Activated naive CD8-positive, alpha-beta T cell treated with anti-CD3 and anti-CD28 coated beads for 36 hours (primary cell): ENCODE results near the gene ITGB2. TPM values are rescaled to one million over a fixed set of nuclear protein-coding genes. Genes with fewer than 3 reads are reported as not detected.

Experiments used
- DNase-seq: peaks from one replicate; pipeline ENCODE4 v3.0.0; 2021
- H3K27ac Mint-ChIP-seq: one replicate; pipeline ENCODE4 v1.8.0; 2022; ENCODE audit warnings: mild to moderate bottlenecking, moderate library complexity, mixed read lengths
- H3K27me3 Mint-ChIP-seq: one replicate; pipeline ENCODE4 v1.8.0; 2022; ENCODE audit warnings: mild to moderate bottlenecking, mixed read lengths
- H3K36me3 Mint-ChIP-seq: one replicate; pipeline ENCODE4 v1.8.0; 2021; ENCODE audit warnings: mild to moderate bottlenecking, mixed read lengths
- H3K4me1 Mint-ChIP-seq: one replicate; pipeline ENCODE4 v1.8.0; 2021; ENCODE audit warnings: mixed read lengths
- H3K4me3 Mint-ChIP-seq: one replicate; pipeline ENCODE4 v1.8.0; 2022; ENCODE audit warnings: mild to moderate bottlenecking, moderate library complexity, mixed read lengths
- H3K9me3 Mint-ChIP-seq: one replicate; pipeline ENCODE4 v1.8.0; 2022; ENCODE audit warnings: mixed read lengths
- total RNA-seq, 2 experiments: library from RNA; stranded (reverse); gene quantifications; one replicate each; pipeline ENCODE4 v1.2.3, GENCODE V29; 2021

Gene ITGB2
- total RNA-seq, 2 experiments from 2014 or later: 223 to 234 TPM

DNA sequence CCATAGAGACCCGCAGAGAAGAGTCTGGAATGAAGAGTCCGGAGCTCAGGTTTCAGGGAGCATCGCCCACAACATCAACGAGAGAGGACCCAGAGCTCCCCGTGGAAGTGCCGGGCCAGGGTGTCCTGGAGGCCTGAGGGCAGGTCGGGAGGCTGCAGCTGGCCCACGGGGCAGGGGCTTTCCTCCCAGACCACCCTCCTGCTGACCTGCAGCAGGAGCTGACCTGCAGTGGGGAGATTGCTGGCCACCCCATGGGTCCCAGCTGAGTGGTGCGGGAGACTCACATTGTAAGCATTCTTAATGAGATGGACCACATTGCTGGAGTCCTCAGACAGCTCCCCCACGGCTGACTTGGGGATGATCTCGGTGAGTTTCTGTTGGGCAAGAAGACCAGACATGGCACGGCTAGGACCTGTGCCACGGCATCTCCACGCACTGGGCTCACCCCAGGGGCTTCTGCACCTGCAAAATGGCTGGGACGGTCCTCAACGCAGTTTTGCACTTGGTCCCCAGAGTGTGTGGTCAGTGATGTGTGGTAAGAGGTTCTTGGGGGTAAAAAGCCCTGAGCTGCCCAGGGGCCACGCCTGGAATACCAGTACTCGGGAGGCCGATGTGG lies 25.9 kb downstream of the ITGB2 start:
- H3K9me3 Mint-ChIP-seq: no peaks in the 10 kb centered on the region
- DNase-seq: no peak
- H3K4me3 Mint-ChIP-seq: no peak overlapping the region
- H3K4me1 Mint-ChIP-seq: no peaks in the 10 kb centered on the region
- no peaks in the 10 kb centered on the region for H3K27me3 Mint-ChIP-seq
- no peak overlapping the region for H3K27ac Mint-ChIP-seq
- peaks cover 5% of the 10 kb centered on the region for H3K36me3 Mint-ChIP-seq

DNA sequence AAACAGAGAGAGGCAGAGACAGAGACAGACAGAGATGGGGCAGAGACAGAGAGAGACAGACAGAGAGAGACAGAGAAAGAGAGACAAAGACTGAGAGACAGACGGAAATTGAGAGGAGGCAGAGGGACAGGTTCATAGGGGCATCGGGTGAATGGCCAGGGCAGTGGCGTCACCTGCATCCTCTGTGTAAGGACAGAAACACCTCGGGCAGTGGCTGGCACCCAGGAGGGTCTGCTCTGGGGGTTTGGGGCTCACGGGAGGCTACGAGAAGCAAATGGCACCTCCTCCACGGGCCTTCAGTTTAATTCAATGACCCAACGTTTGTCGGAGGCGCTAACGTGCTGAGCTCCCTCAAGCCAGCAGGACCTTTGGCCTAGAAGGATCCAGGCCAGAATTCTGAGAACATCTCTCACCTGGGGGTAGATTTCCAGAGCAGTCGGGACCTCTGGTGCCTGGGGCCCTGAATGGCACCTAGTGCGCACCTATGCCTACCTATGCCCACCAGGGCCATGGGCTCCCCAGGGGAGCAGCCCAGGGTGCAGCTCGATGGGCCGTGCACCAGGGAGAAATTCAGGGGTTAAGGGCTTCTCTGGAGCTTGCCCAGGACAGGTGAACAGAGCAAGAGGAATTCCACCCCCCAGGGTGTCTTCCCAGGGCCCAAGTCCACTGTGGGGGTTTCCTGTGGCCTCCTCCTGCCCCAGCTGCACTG lies 26.6 kb downstream of the ITGB2 start:
- no peak overlapping the region for H3K4me3 Mint-ChIP-seq
- H3K27me3 Mint-ChIP-seq: no peaks in the 10 kb centered on the region
- peak overlapping the region; percentile 3 for H3K27ac Mint-ChIP-seq
- H3K36me3 Mint-ChIP-seq: peaks cover 5% of the 10 kb centered on the region
- H3K9me3 Mint-ChIP-seq: no peaks in the 10 kb centered on the region
- H3K4me1 Mint-ChIP-seq: no peaks in the 10 kb centered on the region
- no peak for DNase-seq

DNA sequence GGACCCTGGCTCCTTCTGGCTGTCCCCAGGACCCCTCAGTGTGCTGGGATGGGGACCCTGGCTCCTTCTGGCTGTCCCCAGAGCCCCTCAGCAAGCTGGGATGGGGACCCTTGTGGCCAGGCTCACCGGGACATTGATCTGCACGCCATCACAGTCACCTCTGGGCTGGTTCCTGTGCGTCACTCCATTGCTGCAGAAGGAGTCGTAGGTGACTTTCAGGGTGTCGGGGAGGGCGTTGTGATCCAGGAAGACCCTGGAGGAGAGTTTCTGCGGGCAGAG lies 27.5 kb downstream of the ITGB2 start:
- Mint-ChIP-seq H3K27ac (no peak overlapping the region), H3K36me3 (peaks cover under 1% of the 10 kb centered on the region), H3K27me3 (no peaks in the 10 kb centered on the region), H3K9me3 (no peaks in the 10 kb centered on the region), H3K4me1 (no peaks in the 10 kb centered on the region), H3K4me3 (no peak overlapping the region)
- DNase-seq: no peak

DNA sequence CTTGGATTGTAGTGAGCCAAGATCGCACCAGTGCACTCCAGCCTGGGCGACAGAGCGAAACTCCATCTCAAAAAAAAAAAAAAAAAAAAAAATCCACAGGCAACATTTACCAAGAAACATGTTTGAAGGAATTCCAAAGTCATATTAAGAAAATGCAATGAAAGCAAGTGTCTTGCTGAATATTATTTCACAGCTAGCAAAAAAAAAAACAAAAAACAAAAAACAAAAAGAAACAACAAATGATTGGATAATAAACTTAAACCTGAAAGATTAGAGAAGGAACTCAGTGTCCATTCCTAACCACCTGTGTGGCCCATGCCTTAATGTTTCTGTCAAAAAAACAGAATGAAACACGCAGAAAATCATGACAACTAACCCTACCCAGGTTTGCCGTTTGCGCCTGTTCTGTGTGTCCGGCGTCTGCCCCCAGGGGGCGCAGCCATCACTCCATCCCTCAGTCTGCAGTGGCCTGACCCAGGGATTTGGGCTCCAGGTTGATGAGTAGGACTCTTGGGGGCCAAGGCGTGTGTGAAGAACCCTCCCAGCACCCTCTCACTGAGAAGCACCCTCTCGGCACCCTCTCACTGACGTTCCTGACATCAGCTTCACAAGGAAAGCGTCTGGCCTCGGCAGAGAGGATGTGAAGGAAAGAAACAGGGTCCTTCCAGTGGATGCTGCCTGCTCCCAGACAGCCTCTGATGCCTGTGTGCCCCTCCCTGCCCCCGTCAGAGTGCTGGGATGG lies 28.0 kb downstream of the ITGB2 start:
- peak; percentile 74 for DNase-seq
- Mint-ChIP-seq H3K9me3 (no peaks in the 10 kb centered on the region), H3K4me3 (no peak overlapping the region), H3K4me1 (no peaks in the 10 kb centered on the region), H3K27ac (no peak overlapping the region), H3K36me3 (no peaks in the 10 kb centered on the region), H3K27me3 (no peaks in the 10 kb centered on the region)

DNA sequence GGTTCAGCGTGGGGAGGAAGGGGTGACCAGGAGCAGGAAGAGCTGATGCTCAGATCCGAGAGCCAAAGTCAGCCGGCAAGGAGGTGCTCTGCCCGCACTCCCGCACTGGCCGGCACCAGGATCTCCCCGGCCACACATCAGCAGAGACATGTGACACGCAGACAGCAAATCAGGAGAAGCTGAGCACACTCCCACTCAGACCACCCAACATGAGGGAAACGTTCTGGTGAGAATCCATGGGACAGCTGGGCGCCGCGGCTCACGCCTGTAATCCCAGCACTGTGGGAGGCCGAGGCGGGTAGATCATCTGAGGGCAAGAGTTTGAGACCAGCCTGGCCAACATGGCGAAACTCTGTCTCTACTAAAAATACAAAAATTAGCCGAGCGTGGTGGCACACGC lies 28.6 kb downstream of the ITGB2 start:
- Mint-ChIP-seq H3K4me3 (no peak overlapping the region), H3K27me3 (no peaks in the 10 kb centered on the region), H3K27ac (no peak overlapping the region), H3K9me3 (no peaks in the 10 kb centered on the region), H3K4me1 (no peaks in the 10 kb centered on the region), H3K36me3 (no peaks in the 10 kb centered on the region)
- DNase-seq: no peak

DNA sequence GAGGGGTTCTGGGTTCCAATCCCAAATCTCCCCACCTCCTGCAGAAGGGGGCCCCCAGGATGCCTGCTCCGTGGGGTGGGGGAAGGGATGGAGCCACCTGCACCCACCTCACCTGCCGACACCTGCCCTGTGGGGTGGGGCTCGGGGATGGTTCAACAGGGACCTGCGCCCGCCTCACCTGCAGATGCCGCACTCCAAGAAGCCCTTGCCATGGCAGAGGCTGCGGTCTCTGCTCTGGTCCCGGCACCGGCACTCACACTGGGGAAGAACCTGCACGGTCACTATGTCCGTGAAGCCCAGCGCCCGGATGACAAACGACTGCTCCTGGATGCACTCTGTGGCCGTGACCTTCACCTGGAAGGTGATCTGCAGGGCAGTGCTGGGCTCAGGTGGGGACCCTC lies 29.1 kb downstream of the ITGB2 start:
- Mint-ChIP-seq H3K4me3 (no peak overlapping the region), H3K27me3 (no peaks in the 10 kb centered on the region), H3K4me1 (no peaks in the 10 kb centered on the region), H3K36me3 (no peaks in the 10 kb centered on the region), H3K9me3 (no peaks in the 10 kb centered on the region), H3K27ac (no peak overlapping the region)
- DNase-seq: no peak

DNA sequence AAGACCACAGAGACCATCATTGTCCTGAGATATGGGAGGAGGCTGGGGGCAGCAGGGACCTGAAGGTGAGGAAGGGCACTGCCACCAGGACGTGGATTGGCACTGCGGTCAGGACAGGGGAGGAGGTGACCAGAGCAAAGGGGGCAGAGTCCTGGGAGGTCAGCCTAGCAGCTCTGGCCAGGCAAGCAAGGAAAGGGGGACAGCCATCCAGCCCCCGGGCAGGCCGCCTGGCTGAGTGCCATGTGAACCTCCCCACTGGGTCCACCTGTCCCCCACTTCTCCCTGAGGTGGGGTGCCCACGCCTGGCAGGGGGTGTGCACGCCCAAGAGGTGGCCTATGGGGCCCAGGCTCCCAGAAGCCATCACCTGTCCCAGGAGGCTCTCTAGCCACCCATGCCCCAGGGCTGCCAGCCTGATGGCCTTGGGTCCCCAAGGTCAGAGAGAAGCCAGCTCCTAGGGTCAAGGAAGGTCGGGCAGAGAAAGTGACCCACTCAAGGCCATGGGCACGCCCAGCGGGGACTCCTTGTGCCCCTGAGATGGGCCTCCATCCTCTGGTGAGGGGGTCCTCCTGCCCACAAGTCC lies 29.6 kb downstream of the ITGB2 start:
- H3K27ac Mint-ChIP-seq: no peak overlapping the region
- H3K36me3 Mint-ChIP-seq: no peaks in the 10 kb centered on the region
- no peaks in the 10 kb centered on the region for H3K27me3 Mint-ChIP-seq
- no peak for DNase-seq
- no peak overlapping the region for H3K4me3 Mint-ChIP-seq
- no peaks in the 10 kb centered on the region for H3K9me3 Mint-ChIP-seq
- no peaks in the 10 kb centered on the region for H3K4me1 Mint-ChIP-seq

DNA sequence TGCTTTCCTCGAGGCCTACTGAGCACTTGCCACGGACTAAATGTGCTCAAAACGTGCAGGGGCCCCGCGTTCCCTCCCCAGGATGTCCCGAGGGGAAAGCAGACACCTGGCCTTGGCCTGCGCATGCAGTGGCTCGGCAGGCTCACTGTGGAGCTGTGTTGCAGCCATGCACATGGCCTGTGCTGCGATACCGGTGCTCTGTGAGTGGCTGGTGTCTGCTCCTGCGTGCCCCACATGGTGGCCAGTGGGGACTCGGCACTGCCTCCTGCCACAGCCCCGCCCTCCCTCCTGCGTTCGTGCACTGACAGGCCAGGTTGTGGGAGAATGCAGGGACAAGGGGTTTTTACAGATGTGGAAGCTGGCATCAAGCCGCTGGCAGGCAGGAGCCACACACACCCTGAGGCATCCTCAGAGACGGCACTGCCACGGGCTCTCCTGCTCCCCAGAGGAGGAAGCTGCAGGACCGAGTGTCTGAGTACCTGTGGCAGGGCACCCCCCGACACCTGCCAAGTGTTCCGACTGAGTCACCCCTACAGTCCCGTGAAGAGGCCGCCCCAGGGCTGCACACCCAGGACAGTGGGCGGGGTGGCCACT lies 30.3 kb downstream of the ITGB2 start:
- no peak for DNase-seq
- Mint-ChIP-seq H3K4me3 (no peak overlapping the region), H3K27ac (no peak overlapping the region), H3K36me3 (no peaks in the 10 kb centered on the region), H3K27me3 (no peaks in the 10 kb centered on the region), H3K4me1 (no peaks in the 10 kb centered on the region), H3K9me3 (no peaks in the 10 kb centered on the region)

DNA sequence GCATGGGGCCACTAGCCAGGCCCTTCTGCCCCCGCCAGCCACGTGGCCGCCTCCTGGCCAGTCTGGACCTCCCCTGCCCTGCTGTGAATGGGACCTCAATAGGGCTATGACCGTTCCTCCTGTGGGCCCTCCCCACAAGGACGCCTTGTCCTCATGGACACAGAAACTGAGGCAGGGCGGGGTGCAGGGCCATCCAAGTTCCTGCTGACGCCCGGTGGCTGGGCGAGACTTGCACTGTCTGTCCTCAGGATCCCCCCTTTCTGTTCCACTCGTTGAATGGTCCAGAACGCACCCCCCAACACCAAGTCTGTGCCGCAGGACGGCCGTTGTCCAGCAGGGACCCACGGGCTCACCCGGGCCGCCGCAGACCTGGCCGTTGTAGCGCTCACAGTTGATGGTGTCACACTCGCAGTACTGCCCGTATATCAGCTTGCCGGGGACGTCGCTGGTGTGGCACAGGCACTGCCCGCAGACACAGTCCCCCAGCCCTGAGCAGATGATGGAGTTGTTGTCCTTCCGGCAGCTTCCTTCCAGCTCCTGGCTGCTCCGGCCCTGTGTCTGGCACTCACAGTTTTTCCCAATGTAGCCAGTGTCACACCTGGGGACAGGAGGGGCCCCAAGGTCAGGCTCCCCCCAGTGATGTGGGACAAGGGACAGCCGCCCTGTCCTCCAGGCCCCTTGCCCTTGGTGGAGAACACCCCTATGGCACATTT lies 30.9 kb downstream of the ITGB2 start:
- Mint-ChIP-seq H3K4me1 (no peaks in the 10 kb centered on the region), H3K4me3 (no peak overlapping the region), H3K27ac (no peak overlapping the region), H3K36me3 (no peaks in the 10 kb centered on the region), H3K9me3 (no peaks in the 10 kb centered on the region), H3K27me3 (no peaks in the 10 kb centered on the region)
- DNase-seq: no peak

DNA sequence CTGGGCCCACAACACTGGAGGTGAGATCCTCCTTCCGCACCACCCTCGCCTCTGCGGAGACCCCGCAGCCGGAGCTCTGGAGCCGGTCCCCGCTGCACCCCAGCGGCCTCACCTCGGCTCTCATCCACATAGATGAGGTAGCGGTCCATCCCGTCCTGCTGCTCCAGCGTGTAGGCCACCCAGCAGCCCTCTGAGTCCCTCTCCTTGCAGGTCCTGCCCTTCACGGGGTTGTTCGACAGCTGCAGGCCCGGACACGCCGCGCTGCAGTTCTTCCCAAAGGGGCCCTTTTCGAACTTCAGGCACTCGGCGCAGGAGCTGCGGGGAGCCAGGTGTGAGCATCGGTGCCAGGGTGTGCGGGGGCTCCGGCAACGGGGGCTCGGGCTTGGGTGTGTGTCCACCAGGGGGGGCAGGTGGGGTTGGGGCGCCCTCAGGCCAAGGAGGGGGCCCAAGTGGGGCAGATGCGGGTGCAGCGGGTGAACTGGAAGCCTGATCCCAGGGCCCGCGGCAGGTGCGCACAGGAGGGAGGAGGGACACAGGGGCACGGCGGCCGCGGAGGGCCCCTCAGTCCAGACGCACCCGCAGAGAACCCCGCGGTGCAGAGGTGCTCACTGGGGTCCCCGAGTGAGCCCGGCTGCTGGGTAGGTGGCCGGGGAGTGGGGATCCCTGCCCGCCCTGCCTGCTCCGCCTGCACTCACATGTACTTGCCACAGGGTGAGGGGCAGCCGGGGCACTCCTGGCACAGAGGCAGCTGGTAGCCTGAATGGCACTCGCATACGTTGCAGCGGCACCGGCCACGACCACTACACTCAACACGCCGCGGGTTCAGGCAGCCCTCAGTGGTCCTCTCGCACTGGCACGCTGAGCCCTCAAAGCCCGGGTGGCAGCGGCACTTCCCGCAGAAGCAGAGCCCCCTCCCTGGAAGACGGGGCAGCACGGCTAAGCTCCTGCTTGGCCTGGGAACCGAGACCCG lies 31.8 kb downstream of the ITGB2 start:
- H3K27me3 Mint-ChIP-seq: no peaks in the 10 kb centered on the region
- no peaks in the 10 kb centered on the region for H3K4me1 Mint-ChIP-seq
- no peaks in the 10 kb centered on the region for H3K36me3 Mint-ChIP-seq
- no peak overlapping the region for H3K4me3 Mint-ChIP-seq
- H3K27ac Mint-ChIP-seq: no peak overlapping the region
- no peaks in the 10 kb centered on the region for H3K9me3 Mint-ChIP-seq
- no peak for DNase-seq

DNA sequence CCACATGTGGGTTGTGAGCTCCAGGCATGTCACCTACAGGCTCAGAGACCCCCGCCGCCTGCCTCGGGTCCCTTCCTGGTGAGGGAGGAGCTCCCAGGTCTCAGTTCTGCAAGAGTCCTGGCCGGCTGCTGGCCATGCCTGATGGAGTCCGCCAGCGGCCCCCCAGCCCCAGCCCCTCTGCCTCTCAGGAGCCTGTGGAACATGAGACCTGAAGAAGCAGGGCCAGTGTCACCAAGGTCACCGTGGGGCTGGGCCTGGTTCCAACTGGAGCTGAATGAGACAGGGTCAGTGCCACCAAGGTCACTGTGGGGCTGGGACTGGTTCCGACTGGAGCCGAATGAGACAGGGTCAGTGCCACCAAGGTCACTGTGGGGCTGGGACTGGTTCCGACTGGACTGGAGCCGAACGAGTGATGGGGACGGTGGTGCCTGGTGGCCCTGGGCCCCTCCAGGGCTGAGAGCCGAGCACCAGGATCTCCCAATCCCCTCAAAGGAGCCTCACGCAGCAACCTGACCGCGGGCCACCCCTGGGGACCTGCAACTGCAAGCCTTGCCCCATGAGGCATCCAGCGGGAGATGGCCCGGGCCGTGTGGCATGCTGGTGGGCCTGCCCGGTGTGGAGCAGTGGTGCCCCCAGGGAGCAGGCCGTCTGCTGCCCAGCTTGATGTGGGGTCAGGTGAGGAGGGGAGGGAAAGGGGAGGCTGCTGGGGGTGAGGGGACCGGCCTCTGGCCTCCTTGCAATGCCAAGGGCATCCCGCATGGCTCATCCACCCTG lies 32.7 kb downstream of the ITGB2 start:
- H3K4me1 Mint-ChIP-seq: no peaks in the 10 kb centered on the region
- H3K27ac Mint-ChIP-seq: no peak overlapping the region
- DNase-seq: no peak
- H3K9me3 Mint-ChIP-seq: no peaks in the 10 kb centered on the region
- no peaks in the 10 kb centered on the region for H3K27me3 Mint-ChIP-seq
- H3K36me3 Mint-ChIP-seq: no peaks in the 10 kb centered on the region
- no peak overlapping the region for H3K4me3 Mint-ChIP-seq

DNA sequence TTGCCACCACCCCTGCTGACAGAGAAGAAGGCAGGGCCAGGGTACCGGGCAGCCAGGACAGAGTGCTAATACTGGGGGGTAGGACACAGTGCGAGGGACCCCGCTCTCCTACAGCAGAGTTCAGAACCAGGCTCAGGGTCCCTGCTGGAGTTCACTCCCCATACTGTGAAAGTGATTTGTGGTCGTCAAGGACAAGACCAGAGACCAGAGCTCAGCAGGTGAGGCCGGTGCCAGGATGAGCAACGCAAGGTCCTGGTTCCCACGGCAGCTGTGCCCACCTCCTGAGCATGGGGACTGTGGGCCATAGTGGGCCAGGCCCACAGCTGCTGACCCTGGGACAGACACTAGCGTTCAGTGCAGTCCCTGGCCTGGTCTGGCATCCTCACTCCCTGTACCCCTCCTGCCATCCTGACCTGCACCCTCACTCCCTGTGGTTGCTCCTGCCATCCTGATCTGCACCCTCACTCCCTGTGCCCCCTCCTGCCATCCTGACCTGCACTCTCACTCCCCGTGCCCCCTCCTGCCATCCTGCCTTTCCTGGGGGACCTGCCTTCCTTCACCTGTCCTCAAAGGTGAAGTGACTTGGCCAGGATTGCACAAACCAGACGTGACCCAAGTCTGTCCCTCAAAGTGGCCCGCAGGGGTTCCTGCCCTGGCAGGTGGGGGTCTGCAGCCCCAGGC lies 33.4 kb downstream of the ITGB2 start:
- H3K27ac Mint-ChIP-seq: no peak overlapping the region
- no peak for DNase-seq
- no peaks in the 10 kb centered on the region for H3K9me3 Mint-ChIP-seq
- H3K27me3 Mint-ChIP-seq: no peaks in the 10 kb centered on the region
- H3K4me1 Mint-ChIP-seq: peaks cover 1% of the 10 kb centered on the region
- H3K36me3 Mint-ChIP-seq: no peaks in the 10 kb centered on the region
- H3K4me3 Mint-ChIP-seq: no peak overlapping the region
